Activated CD4-positive, alpha-beta T cell treated with anti-CD3 and anti-CD28 coated beads, Interleukin-2, amount 50 U/mL, for 4 hours (primary cell): ENCODE measurements around the gene NF2.
"Not testable (repeated sequence)": the region's sequence is repeated elsewhere in the genome, so short reads cannot be mapped to it uniquely, and the experiment has no call there.

Source experiments
- DNase-seq, 2 experiments: peaks; one replicate each; pipeline ENCODE4 v3.0.0-alpha.2; 2020

The NF2 gene

DNA sequence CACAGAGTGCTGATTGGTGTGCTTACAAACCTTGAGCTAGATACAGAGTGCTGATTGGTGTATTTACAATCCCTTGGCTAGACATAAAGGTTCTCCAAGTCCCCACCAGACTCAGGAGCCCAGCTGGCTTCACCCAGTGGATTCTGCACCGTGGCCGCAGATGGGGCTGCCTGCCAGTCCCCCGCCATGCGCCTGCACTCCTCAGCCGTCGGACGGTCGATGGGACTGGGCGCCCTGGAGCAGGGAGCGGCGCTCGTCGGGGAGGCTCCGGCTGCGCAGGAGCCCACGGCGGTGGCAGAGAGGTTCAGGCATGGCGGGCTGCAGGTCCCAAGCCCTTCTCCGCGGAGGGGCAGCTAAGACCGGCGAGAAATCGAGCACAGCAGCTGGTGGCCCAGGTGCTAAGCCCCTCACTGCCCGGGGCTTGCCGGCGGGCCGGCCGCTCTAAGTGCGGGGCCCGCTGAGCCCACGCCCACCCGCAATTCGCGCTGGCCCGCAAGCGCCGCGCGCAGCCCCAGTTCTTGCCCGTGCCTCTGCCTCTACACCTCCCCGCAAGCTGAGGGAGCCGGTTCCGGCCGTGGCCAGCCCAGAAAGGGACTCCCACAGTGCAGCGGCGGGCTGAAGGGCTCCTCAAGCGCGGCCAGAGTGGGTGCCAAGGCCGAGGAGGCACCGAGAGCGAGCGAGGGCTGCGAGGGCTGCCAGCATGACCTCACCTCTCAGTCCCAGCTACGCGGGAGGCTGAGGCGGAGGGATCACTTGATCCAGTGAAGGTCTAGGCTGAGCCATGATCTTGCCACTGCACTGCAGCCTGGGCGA is 5.4 kb upstream of the NF2 start:
- DNase-seq: not testable (repeated sequence)

GRCh38 chr22:29598684-29599020 is 4.8 kb upstream of the NF2 start:
- DNase-seq: no peak

DNA sequence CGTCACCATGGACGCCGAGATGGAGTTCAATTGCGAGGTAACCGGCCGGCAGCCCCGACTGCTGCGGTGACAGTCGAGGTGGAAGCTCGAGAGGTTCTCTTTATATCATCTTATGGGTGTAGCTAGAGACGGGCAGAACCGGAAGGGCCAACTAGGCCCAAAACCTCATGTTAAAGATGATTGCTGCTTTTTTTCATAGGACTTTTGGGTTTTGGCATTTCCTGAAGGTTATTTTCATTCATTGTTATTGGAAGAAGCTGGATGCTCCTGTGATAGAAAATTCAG is 585 bp downstream of the NF2 start:
- DNase-seq: peak in 1 of 2 experiments; percentile 15

- no peak for DNase-seq
These were observed 2.1 kb downstream of the NF2 start for GRCh38 chr22:29605527-29605850.

- DNase-seq: no peak
These were observed 2.9 kb downstream of the NF2 start for GRCh38 chr22:29606320-29606719.

DNA sequence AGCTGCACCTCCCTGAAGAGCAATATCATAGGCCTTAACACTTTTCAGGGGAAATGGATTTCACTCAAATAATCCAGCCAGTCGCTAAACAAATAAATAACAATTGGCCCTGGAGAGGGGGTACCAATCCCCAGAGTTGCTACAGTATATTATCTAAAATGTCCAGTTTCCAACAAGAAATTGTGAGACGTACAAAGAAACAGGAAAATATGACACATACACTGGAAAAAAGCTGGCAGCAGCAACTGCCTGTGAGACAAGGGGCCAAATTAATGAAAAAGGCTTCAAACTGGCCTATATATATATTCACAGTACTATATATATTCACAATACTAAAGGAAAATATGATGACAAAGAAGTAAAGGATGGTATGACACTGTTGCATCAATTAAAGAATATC is 4.0 kb downstream of the NF2 start:
- no peak for DNase-seq

- DNase-seq: no peak
These were observed 5.7 kb downstream of the NF2 start for GRCh38 chr22:29609139-29609538.

GRCh38 chr22:29610780-29611179 is 7.3 kb downstream of the NF2 start:
- DNase-seq: no peak

- no peak for DNase-seq
These were observed 12.4 kb downstream of the NF2 start for GRCh38 chr22:29615705-29616327.

GRCh38 chr22:29617922-29618629 is 14.6 kb downstream of the NF2 start:
- DNase-seq: no peak

GRCh38 chr22:29621761-29622526 is 18.5 kb downstream of the NF2 start:
- DNase-seq: no peak

DNA sequence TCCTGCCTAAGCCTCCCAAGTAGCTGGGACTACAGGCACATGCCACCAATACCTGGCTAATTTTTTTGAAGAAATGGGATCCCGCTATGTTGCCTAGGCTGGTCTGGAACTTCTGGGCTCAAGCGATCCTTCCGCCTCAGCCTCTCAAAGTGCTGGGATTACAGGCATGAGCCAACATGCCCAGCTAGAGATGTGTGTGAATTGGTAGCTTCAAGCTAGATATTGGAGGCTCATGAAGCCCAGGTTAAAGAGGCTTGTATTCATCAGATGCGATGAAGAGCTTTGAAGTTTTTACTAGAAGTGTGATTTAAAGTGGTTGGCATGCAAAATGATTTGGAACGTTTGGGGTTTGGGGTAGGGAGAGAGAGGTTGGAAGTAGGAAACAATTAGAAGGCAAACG is 19.6 kb downstream of the NF2 start:
- DNase-seq: no peak

GRCh38 chr22:29623553-29624169 is 20.2 kb downstream of the NF2 start:
- DNase-seq: no peak

GRCh38 chr22:29625090-29625825 is 21.8 kb downstream of the NF2 start:
- DNase-seq: peak; percentile 18 to 35

GRCh38 chr22:29626497-29627195 is 23.2 kb downstream of the NF2 start:
- DNase-seq: no peak

DNA sequence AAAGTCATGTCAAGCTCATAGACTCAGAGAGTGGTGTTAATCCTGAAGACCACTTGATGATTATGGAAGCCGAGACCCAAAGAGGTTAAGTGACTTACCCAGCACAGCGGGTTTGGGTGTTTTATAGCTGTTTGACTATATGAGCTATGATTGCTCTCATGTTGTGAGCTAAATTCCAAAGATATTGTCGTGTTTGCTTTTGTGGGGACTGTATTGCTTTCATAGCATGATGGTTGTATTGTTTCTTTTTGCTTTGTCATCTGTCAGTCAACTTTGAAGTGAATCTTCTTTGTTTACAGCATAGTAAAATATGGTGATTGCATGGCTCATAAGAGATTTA is 23.7 kb downstream of the NF2 start:
- no peak for DNase-seq

DNA sequence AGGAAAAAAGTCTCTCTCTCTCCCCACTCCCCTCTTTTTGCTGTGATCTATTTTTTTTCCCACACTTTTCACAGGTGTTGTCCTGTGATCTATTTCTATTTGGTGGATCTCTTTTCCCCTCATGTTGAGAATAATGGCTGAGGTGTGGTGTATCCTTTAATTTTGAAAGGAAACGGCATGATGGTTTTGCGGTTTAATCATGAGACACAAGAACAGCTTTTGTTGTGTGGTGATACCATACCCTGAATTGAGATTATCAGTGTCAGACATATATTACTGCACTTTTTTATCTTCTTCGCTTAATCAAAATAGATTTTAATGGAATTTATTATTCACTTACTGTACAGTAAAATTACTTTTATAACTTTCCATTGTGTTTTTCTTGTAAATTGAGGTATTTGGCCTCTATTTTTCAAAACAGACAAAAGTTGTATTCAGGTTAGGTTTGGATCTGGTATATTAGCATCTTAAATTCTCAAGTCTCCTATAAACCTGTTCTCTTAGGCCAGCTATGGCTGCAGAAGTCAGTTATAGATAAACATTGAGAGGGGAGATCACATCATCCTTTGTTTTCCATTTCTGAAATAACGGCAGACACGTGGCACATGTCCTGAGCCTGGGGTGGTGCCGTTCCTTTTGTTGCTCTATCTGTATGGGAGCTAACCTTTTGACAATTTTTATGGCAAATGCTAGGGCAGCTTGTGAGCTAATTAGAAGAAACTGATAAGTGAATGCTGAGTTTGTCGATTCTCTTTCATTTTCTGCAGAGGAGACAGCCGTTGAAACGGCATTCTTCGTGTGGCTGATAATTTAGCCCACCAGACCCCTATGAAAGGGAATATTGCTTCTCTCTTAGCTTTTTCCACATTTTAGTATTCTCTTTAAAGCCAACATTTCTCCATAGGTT is 25.8 kb downstream of the NF2 start:
- DNase-seq: no peak

DNA sequence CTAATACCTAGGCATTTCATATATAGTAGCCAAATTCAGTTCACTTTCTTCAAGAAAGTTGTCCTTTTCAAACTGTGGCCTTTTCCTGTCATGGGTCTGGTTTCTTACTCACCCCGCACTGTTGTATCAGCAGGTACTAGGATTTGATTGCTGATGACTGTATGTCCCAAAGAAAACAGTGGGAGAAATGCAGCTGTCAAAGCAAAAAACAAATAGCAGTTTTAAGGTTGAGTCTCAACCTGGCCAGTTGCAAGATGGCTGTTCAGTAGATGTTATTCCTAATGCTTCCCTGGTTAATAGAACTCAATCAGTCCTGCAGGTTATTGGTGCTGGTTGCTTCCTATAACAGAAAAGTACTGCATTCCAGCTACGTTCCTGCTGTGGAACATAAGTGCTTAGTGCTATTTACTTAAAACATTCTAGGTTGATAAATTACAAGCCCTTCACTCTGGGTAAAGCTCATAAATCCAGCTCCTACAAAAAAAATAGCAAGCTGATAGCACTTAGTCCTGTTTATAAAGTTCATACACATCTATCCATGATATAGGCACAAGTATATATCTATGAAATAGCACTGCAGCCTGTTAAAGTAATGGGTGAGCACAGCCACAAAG is 26.6 kb downstream of the NF2 start:
- DNase-seq: no peak

- DNase-seq: no peak
These were observed 27.6 kb downstream of the NF2 start for GRCh38 chr22:29630987-29631386.

GRCh38 chr22:29631725-29632124 is 28.3 kb downstream of the NF2 start:
- no peak for DNase-seq
